OCI-LY7 (cell line): Measurements from ENCODE around the gene CADM4.
A peak's percentile ranks its signal among the peaks of the same experiment; 100 is the strongest.

Experiments used
- EZH2phosphoT487 ChIP-seq: fragments of 200-600 bp; sonication (generic); IDR thresholded peaks from 2 replicates; pipeline ENCODE4 v1.6.1; 2018; ENCODE audit warnings: low read depth, borderline replicate concordance, mild to moderate bottlenecking, mixed run types, antibody characterized with exemption, low read length, moderate library complexity, mixed read lengths
- TF ChIP-seq, protein P1 (sequence below): fragments of 200-600 bp; sonication (generic); conservative IDR thresholded peaks from 2 replicates; pipeline ENCODE4 v1.5.1; 2014; ENCODE audit warnings: mild to moderate bottlenecking, antibody characterized with exemption, low read length, moderate library complexity, mixed read lengths

- TF ChIP-seq, protein P1, sequence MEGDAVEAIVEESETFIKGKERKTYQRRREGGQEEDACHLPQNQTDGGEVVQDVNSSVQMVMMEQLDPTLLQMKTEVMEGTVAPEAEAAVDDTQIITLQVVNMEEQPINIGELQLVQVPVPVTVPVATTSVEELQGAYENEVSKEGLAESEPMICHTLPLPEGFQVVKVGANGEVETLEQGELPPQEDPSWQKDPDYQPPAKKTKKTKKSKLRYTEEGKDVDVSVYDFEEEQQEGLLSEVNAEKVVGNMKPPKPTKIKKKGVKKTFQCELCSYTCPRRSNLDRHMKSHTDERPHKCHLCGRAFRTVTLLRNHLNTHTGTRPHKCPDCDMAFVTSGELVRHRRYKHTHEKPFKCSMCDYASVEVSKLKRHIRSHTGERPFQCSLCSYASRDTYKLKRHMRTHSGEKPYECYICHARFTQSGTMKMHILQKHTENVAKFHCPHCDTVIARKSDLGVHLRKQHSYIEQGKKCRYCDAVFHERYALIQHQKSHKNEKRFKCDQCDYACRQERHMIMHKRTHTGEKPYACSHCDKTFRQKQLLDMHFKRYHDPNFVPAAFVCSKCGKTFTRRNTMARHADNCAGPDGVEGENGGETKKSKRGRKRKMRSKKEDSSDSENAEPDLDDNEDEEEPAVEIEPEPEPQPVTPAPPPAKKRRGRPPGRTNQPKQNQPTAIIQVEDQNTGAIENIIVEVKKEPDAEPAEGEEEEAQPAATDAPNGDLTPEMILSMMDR = peak; percentile 69
- TF ChIP-seq EZH2phosphoT487 = no peak
Measured at GRCh38 chr19:43624933-43625332, 14.7 kb downstream of the CADM4 start.
